Chondrocyte (in vitro differentiated cells): ENCODE measurements around the gene CAMSAP3. TPM values are rescaled to one million over a fixed set of nuclear protein-coding genes. Genes with fewer than 3 reads are reported as not detected.

Experiments
- DNase-seq: peaks from one replicate; pipeline ENCODE4 v3.0.0; 2021; ENCODE audit warnings: mixed read lengths, low spot score
- H3K27ac Mint-ChIP-seq: one replicate; pipeline ENCODE4 v1.8.0; 2021; ENCODE audit warnings: mild to moderate bottlenecking, moderate library complexity, mixed read lengths; ENCODE audit not compliant: unreplicated experiment
- H3K27me3 Mint-ChIP-seq: 2 replicates; pipeline ENCODE4 v1.8.0; 2021; ENCODE audit warnings: low read depth, mixed read lengths
- H3K36me3 Mint-ChIP-seq: 2 replicates; pipeline ENCODE4 v1.8.0; 2021; ENCODE audit warnings: low read depth, mixed read lengths
- H3K4me1 Mint-ChIP-seq: 2 replicates; pipeline ENCODE4 v1.8.0; 2021; ENCODE audit warnings: low read depth, mild to moderate bottlenecking, mixed read lengths
- H3K4me3 Mint-ChIP-seq: one replicate; pipeline ENCODE4 v1.8.0; 2021; ENCODE audit warnings: mild to moderate bottlenecking, moderate library complexity, mixed read lengths; ENCODE audit not compliant: unreplicated experiment
- H3K9me3 Mint-ChIP-seq: 2 replicates; pipeline ENCODE4 v1.8.0; 2021; ENCODE audit warnings: low read depth, mixed read lengths
- total RNA-seq: library from RNA; stranded (reverse); gene quantifications from 3 replicates; pipeline ENCODE4 v1.2.1, GENCODE V29; 2021
- TF ChIP-seq, protein P1 (sequence below): fragments of 200-600 bp; sonication (generic); IDR thresholded peaks from 2 replicates; pipeline ENCODE4 v1.5.0; 2021; ENCODE audit warnings: antibody characterized with exemption, mild to moderate bottlenecking, moderate library complexity

CAMSAP3 gene
- total RNA-seq, 1 donor from 2014 or later: 0.42 TPM

- peaks cover 4% of the 10 kb centered on the region for H3K4me1 Mint-ChIP-seq
- no peaks in the 10 kb centered on the region for H3K36me3 Mint-ChIP-seq
- H3K9me3 Mint-ChIP-seq: no peaks in the 10 kb centered on the region
- no peak for DNase-seq
- TF ChIP-seq, protein P1, sequence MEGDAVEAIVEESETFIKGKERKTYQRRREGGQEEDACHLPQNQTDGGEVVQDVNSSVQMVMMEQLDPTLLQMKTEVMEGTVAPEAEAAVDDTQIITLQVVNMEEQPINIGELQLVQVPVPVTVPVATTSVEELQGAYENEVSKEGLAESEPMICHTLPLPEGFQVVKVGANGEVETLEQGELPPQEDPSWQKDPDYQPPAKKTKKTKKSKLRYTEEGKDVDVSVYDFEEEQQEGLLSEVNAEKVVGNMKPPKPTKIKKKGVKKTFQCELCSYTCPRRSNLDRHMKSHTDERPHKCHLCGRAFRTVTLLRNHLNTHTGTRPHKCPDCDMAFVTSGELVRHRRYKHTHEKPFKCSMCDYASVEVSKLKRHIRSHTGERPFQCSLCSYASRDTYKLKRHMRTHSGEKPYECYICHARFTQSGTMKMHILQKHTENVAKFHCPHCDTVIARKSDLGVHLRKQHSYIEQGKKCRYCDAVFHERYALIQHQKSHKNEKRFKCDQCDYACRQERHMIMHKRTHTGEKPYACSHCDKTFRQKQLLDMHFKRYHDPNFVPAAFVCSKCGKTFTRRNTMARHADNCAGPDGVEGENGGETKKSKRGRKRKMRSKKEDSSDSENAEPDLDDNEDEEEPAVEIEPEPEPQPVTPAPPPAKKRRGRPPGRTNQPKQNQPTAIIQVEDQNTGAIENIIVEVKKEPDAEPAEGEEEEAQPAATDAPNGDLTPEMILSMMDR: no peak
- no peak overlapping the region for H3K4me3 Mint-ChIP-seq
- H3K27ac Mint-ChIP-seq: no peak overlapping the region
- H3K27me3 Mint-ChIP-seq: peaks cover 38% of the 10 kb centered on the region
Observed at GRCh38 chr19:7597689-7598088, 2.0 kb downstream of the CAMSAP3 start.

DNA sequence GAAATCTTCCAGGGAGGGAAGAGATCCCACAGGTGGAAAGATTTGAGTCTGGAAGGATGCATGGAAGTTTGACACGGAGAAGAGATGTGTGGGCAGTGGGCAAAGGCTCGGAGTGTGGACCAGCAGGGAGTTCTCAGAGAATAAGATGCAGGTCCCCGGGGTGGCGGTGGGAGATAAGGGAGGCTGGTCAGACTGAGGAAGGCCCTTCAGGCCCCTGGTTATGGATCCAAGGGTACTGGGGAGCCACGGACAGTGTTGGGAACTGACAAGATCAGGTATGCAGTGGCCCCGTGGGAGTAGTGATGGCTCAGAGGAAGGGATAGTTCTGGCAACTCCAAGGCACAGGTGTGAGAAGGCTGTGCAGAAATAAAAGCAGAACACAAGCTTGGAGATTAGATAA, 2.5 kb downstream of the CAMSAP3 start:
- no peaks in the 10 kb centered on the region for H3K9me3 Mint-ChIP-seq
- H3K27ac Mint-ChIP-seq: no peak overlapping the region
- H3K27me3 Mint-ChIP-seq: peaks cover 37% of the 10 kb centered on the region
- TF ChIP-seq, protein P1: no peak
- no peak overlapping the region for H3K4me3 Mint-ChIP-seq
- no peak for DNase-seq
- H3K36me3 Mint-ChIP-seq: no peaks in the 10 kb centered on the region
- peaks cover 4% of the 10 kb centered on the region for H3K4me1 Mint-ChIP-seq

GRCh38 chr19:7600721-7601120, 5.1 kb downstream of the CAMSAP3 start:
- H3K27me3 Mint-ChIP-seq: peaks cover 27% of the 10 kb centered on the region
- TF ChIP-seq, protein P1: no peak
- H3K27ac Mint-ChIP-seq: no peak overlapping the region
- no peaks in the 10 kb centered on the region for H3K36me3 Mint-ChIP-seq
- H3K4me3 Mint-ChIP-seq: no peak overlapping the region
- no peaks in the 10 kb centered on the region for H3K4me1 Mint-ChIP-seq
- H3K9me3 Mint-ChIP-seq: no peaks in the 10 kb centered on the region
- no peak for DNase-seq

DNA sequence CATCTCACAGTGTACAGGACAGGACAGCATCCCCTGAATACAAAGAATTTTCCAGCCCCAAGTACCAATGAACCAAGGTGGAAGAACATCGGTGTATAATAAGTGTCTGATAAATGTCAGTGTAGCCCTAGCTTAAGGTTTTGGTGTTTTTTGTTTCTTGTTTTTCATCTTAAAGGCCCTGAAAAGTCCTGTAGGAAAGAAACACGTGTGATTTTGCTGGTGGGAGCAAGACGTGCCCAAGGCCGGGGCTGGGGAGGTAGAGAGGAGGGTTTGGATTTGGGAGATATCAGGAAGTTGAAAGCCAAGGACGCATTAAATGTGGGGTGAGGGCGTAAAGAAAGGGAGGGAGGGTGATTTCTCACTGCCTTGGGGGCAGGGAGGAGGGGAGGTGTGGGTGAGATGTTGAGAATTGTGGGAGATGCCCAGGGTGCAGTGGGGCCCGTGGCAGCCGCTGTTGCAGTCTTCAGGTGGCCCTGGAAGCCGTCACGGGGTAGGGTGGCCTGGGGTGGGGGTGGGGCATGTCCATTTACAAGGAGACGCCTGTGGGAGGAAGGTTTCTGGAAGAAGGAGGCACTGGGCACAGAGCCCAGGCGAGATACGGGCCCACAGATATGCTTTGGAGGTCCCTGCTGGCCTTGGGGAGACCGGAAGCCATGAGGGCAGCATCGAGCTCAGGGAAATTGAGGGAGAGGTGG, 6.7 kb downstream of the CAMSAP3 start:
- TF ChIP-seq, protein P1: no peak
- H3K27me3 Mint-ChIP-seq: peaks cover 25% of the 10 kb centered on the region
- no peak for DNase-seq
- no peak overlapping the region for H3K27ac Mint-ChIP-seq
- no peak overlapping the region for H3K4me3 Mint-ChIP-seq
- H3K36me3 Mint-ChIP-seq: no peaks in the 10 kb centered on the region
- H3K4me1 Mint-ChIP-seq: no peaks in the 10 kb centered on the region
- no peaks in the 10 kb centered on the region for H3K9me3 Mint-ChIP-seq

DNA sequence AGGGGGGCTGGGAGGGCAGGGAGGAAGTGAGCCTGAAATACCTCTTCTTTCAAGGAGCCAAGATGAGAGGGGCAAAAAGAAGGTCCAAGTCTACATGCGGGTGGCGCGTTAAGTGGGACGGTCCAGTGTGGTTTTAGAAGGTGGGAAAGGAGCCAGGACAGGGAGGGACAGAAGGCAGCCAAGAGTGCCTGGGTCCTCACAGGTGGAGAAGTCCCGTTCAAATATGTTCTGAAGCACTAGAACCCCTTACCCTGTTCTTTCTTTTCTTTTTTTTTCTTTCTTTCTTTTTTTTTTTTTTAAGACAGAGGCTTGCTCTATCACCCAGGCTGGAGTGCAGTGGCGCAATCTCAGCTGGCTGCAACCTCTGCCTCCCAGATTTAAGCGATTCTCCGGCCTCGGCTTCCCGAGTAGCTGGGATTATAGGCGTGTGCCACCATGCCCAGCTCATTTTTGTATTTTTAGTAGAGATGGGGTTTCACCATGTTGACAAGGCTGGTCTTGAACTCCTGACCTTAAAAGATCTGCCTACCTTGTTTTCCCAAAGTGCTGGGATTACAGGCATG, 7.4 kb downstream of the CAMSAP3 start:
- TF ChIP-seq, protein P1: no peak
- peaks cover 18% of the 10 kb centered on the region for H3K27me3 Mint-ChIP-seq
- no peak overlapping the region for H3K4me3 Mint-ChIP-seq
- H3K27ac Mint-ChIP-seq: no peak overlapping the region
- H3K36me3 Mint-ChIP-seq: no peaks in the 10 kb centered on the region
- no peaks in the 10 kb centered on the region for H3K9me3 Mint-ChIP-seq
- H3K4me1 Mint-ChIP-seq: no peaks in the 10 kb centered on the region
- no peak for DNase-seq
